HUES48 (cell line): ENCODE measurements around the gene NRP1.

ENCODE experiments used
- H3K27ac ChIP-seq: one replicate; pipeline ENCODE4 v1.7.0; 2013; ENCODE audit warnings: low read depth, low read length, inconsistent platforms
- H3K27me3 ChIP-seq: 2 replicates; pipeline ENCODE4 v1.6.1; 2013; ENCODE audit warnings: mild to moderate bottlenecking, low read length; ENCODE audit not compliant: control insufficient read depth, insufficient read depth
- H3K36me3 ChIP-seq: 2 replicates; pipeline ENCODE4 v1.6.1; 2013; ENCODE audit warnings: low read length; ENCODE audit not compliant: control insufficient read depth, insufficient read depth
- H3K4me1 ChIP-seq: 2 replicates; pipeline ENCODE4 v1.6.1; 2013; ENCODE audit warnings: mild to moderate bottlenecking, low read length; ENCODE audit not compliant: control insufficient read depth, insufficient read depth
- H3K4me3 ChIP-seq: 2 replicates; pipeline ENCODE4 v1.5.1; 2013; ENCODE audit warnings: mild to moderate bottlenecking, low read depth, low read length
- H3K9ac ChIP-seq: 2 replicates; pipeline ENCODE4 v1.6.1; 2013; ENCODE audit warnings: mild to moderate bottlenecking, low read depth, low read length, moderate library complexity
- H3K9me3 ChIP-seq: 2 replicates; pipeline ENCODE4 v1.6.1; 2013; ENCODE audit warnings: low read length; ENCODE audit not compliant: control insufficient read depth, insufficient read depth

The NRP1 gene

GRCh38 chr10:33212061-33212748, 122.3 kb downstream of the NRP1 start:
- Histone ChIP-seq H3K9me3 (no peaks in the 10 kb centered on the region), H3K4me1 (no peaks in the 10 kb centered on the region), H3K27ac (no peak overlapping the region), H3K27me3 (no peaks in the 10 kb centered on the region), H3K36me3 (no peaks in the 10 kb centered on the region), H3K4me3 (no peak overlapping the region), H3K9ac (no peak overlapping the region)

- no peak overlapping the region for H3K27ac ChIP-seq
- H3K9ac ChIP-seq: no peak overlapping the region
- no peaks in the 10 kb centered on the region for H3K4me1 ChIP-seq
- H3K9me3 ChIP-seq: no peaks in the 10 kb centered on the region
- H3K36me3 ChIP-seq: no peaks in the 10 kb centered on the region
- no peak overlapping the region for H3K4me3 ChIP-seq
- H3K27me3 ChIP-seq: no peaks in the 10 kb centered on the region
These were observed 123.2 kb downstream of the NRP1 start for GRCh38 chr10:33211106-33211878.

GRCh38 chr10:33209802-33210201, 124.7 kb downstream of the NRP1 start:
- Histone ChIP-seq H3K27me3 (no peaks in the 10 kb centered on the region), H3K4me3 (no peak overlapping the region), H3K9ac (no peak overlapping the region), H3K27ac (no peak overlapping the region), H3K36me3 (no peaks in the 10 kb centered on the region), H3K4me1 (no peaks in the 10 kb centered on the region), H3K9me3 (no peaks in the 10 kb centered on the region)

GRCh38 chr10:33208166-33208565, 126.3 kb downstream of the NRP1 start:
- H3K4me3 ChIP-seq: no peak overlapping the region
- no peak overlapping the region for H3K9ac ChIP-seq
- no peaks in the 10 kb centered on the region for H3K4me1 ChIP-seq
- H3K9me3 ChIP-seq: no peaks in the 10 kb centered on the region
- H3K27me3 ChIP-seq: no peaks in the 10 kb centered on the region
- no peaks in the 10 kb centered on the region for H3K36me3 ChIP-seq
- no peak overlapping the region for H3K27ac ChIP-seq

- H3K9me3 ChIP-seq: no peaks in the 10 kb centered on the region
- H3K27me3 ChIP-seq: no peaks in the 10 kb centered on the region
- no peak overlapping the region for H3K27ac ChIP-seq
- no peaks in the 10 kb centered on the region for H3K36me3 ChIP-seq
- H3K4me1 ChIP-seq: no peaks in the 10 kb centered on the region
- no peak overlapping the region for H3K4me3 ChIP-seq
- H3K9ac ChIP-seq: no peak overlapping the region
These were observed 130.4 kb downstream of the NRP1 start for GRCh38 chr10:33204031-33204430.

- Histone ChIP-seq H3K27me3 (no peaks in the 10 kb centered on the region), H3K9me3 (no peaks in the 10 kb centered on the region), H3K27ac (no peak overlapping the region), H3K9ac (no peak overlapping the region), H3K4me3 (no peak overlapping the region), H3K36me3 (no peaks in the 10 kb centered on the region), H3K4me1 (no peaks in the 10 kb centered on the region)
These were observed 132.5 kb downstream of the NRP1 start for GRCh38 chr10:33201971-33202370.

- Histone ChIP-seq H3K4me1 (no peaks in the 10 kb centered on the region; the same call in 1 of the 2 replicates), H3K9me3 (no peaks in the 10 kb centered on the region), H3K27ac (no peak overlapping the region), H3K4me3 (no peak overlapping the region), H3K36me3 (no peaks in the 10 kb centered on the region), H3K9ac (no peak overlapping the region), H3K27me3 (no peaks in the 10 kb centered on the region)
These were observed 133.2 kb downstream of the NRP1 start for GRCh38 chr10:33201056-33201780.

- no peaks in the 10 kb centered on the region for H3K36me3 ChIP-seq
- H3K4me3 ChIP-seq: no peak overlapping the region
- H3K27me3 ChIP-seq: no peaks in the 10 kb centered on the region
- no peak overlapping the region for H3K27ac ChIP-seq
- H3K9ac ChIP-seq: no peak overlapping the region
- H3K9me3 ChIP-seq: no peaks in the 10 kb centered on the region
- no peaks in the 10 kb centered on the region; the same call in 1 of the 2 replicates for H3K4me1 ChIP-seq
These were observed 134.7 kb downstream of the NRP1 start for GRCh38 chr10:33199731-33200232.

- H3K4me1 ChIP-seq: no peaks in the 10 kb centered on the region; the same call in 1 of the 2 replicates
- H3K9ac ChIP-seq: no peak overlapping the region
- H3K36me3 ChIP-seq: no peaks in the 10 kb centered on the region
- no peaks in the 10 kb centered on the region for H3K27me3 ChIP-seq
- no peak overlapping the region for H3K4me3 ChIP-seq
- H3K27ac ChIP-seq: no peak overlapping the region
- H3K9me3 ChIP-seq: no peaks in the 10 kb centered on the region
These were observed 135.9 kb downstream of the NRP1 start for GRCh38 chr10:33198610-33199009.

GRCh38 chr10:33196710-33197491, 137.6 kb downstream of the NRP1 start:
- Histone ChIP-seq H3K36me3 (no peaks in the 10 kb centered on the region), H3K27ac (no peak overlapping the region), H3K9ac (no peak overlapping the region), H3K4me1 (no peaks in the 10 kb centered on the region; the same call in 1 of the 2 replicates), H3K27me3 (no peaks in the 10 kb centered on the region), H3K9me3 (no peaks in the 10 kb centered on the region), H3K4me3 (no peak overlapping the region)
